ENCODE results near the gene PARS2. TPM values are rescaled to one million over a fixed set of nuclear protein-coding genes. Genes with fewer than 3 reads are reported as not detected.

PARS2 gene
- total RNA-seq, 2 donors from 2014 or later = 5.1 to 6.7 TPM

DNA sequence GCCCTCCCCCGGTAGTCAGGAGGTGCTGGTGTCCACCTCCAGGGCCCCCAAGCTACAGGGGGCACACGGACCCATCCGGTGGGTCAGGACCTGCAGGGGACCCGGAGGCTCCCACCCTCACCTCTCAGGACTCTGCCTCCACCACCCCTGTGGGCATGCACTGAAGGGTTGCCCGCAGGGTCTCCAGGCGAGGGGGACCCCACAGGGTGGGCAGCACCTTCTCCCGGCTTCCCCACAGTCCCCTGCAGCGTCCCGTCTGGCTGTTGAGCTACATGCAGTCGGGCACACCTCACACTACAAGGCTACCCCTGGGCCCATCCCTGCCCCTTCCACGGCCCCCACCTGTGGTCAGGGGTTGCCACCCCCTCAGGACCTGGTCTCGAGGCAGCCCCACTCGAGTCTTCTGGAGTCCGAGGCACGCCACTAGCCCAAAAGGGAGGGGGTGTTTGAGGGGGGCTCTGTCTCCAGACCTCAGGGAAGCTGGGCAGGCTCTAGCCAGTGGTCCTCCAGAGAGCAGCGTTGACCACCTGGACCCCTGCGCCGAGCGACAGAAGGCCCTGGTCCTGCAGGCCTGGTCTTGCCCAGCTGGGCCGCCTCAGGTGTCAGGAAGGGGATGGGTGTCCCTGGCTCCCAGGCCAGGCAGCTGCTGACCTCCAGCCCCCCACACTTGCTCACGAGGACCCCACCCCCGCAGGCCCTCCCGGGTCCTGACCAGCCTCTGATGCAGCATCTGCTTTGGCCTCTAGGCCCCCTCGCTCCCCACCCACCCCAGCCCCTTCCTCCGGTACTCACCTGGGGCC lies 9.6 kb downstream of the PARS2 start:
- H3K36me3 Mint-ChIP-seq = no peaks in the 10 kb centered on the region
- no peak for ATAC-seq
- H3K9me3 Mint-ChIP-seq = no peaks in the 10 kb centered on the region
- H3K27ac Mint-ChIP-seq = no peak overlapping the region
- no peak for DNase-seq (ENCODE audit: low spot score in 2 of 2)

DNA sequence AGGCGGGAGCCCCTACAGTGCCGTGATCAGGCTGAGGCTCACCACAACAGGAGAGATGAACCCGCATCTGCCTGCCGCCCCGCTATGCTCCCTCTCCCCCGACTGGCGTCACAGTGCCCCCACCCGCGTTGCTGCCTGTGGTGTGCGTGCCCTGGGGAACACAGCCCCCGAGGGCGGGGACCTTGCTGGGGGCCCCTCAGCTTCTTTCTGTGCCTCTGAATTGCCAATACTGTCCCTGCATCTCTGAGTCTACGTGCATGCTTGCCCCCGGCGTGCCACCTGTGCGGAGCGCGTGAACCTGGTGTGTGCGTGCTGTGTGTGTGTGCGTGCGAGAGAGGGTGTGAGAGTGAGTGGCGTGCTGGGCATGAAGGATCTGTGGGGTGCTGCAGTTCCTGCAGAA lies 10.3 kb downstream of the PARS2 start:
- H3K36me3 Mint-ChIP-seq = no peaks in the 10 kb centered on the region
- no peaks in the 10 kb centered on the region for H3K9me3 Mint-ChIP-seq
- no peak for ATAC-seq

DNA sequence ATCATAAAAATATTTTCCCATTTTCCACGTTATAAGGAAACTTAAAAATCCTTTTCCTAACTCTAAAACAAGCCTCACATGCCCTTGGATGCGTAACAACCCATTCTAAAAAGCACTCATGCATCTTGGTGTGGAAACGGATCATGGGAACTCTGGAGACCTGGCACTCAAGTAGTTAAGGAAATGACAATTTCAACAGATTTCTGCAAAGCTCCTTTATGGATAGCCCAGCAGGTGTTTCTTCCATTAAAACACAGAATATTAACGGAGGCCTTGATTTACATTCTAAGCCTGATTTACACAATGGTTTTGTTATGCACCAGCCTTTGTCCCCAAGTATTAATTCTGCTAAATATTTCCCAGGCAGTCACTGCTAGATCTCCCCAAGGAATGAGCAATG lies 12.9 kb downstream of the PARS2 start:
- Mint-ChIP-seq H3K27ac (no peak overlapping the region), H3K9me3 (no peaks in the 10 kb centered on the region), H3K36me3 (no peaks in the 10 kb centered on the region)
- ATAC-seq (no peak), DNase-seq (ENCODE audit: low spot score in 2 of 2) (no peak)

More for the DNA sequence above, 10.3 kb downstream of the PARS2 start:
- no peak overlapping the region for H3K27ac Mint-ChIP-seq
- DNase-seq (ENCODE audit: low spot score in 2 of 2) = no peak

DNA sequence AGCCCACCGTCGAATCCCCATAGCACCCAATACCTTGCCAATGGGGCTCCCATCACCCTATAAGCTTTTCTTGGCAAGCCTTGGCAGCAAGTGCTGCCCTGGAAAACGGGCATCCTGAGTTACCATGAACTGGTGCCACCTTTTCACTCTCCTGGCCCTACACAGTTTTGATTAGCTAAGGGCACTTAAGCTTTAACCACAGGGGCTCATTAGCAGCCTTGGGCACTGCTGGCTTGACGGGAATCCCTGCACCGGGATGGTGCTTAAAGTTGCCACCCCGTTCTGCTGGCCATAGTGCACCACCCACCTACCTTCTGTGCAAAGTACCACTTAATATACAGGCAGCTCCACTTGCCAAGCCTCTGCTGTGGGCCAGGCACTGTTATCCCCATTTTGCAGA lies 13.7 kb downstream of the PARS2 start:
- Mint-ChIP-seq H3K27ac (no peak overlapping the region), H3K36me3 (no peaks in the 10 kb centered on the region), H3K9me3 (no peaks in the 10 kb centered on the region)
- ATAC-seq = no peak
- no peak for DNase-seq (ENCODE audit: low spot score in 2 of 2)

DNA sequence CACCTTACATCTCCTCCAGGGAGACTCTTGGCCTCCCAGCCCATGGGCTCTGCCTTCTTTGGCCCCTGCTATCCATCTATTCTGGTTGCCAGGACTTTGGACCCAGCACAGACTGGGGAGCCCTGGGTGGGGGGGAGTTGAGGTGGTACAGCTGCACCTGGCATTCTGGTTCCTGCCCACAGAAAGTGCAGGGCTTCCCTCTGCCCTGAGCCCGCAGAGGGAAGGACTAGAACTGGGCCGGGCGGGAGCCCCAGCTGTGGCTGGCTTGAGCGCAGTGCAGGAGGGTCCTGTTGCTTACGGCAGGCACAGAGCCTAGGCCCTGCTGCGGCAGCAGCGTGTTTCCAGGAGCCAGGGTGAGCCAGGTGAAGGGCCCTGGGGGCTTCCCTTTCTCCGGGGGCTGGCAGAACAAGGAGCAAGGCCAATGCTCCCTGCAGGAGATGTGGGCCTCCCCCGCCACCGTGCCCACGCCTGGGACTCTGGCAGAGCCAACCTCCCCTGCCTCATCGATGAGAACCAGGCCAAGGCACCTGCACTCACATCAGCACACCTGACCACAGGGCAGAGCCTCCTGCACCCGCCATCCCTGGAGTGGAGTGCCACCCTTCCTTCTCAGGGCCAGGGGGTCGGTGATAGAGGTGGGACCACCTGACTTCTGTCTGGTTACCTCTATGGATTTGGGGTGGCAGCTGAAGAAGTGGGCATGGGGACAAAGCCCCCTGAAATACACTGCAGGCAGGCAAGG lies 16.1 kb downstream of the PARS2 start:
- no peak overlapping the region for H3K27ac Mint-ChIP-seq
- DNase-seq (ENCODE audit: low spot score in 2 of 2) = no peak
- ATAC-seq = no peak
- H3K36me3 Mint-ChIP-seq = no peaks in the 10 kb centered on the region
- no peaks in the 10 kb centered on the region for H3K9me3 Mint-ChIP-seq

DNA sequence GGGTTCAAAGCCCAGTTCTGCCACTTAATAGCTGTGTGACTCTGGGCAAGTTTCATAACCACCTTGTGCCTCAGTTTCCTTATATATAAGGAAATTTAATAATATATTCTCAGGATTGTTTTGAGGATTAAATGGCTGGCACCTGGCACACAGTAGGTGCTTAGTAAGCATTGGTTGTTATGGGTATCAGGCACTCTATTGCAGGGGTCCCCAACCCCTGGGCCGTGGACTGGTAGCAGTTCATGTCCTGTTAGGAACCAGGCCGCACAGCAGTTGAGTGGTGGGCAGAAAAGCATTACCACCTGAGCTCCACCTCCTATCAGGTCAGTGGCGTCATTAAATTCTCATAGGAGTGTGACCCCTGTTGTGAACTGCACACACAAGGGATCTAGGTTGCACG lies 18.5 kb downstream of the PARS2 start:
- DNase-seq (ENCODE audit: low spot score in 2 of 2) (no peak), ATAC-seq (no peak)
- Mint-ChIP-seq H3K36me3 (peaks cover 4 to 7% of the 10 kb centered on the region in 2 donors), H3K27ac (no peak overlapping the region), H3K9me3 (no peaks in the 10 kb centered on the region)

DNA sequence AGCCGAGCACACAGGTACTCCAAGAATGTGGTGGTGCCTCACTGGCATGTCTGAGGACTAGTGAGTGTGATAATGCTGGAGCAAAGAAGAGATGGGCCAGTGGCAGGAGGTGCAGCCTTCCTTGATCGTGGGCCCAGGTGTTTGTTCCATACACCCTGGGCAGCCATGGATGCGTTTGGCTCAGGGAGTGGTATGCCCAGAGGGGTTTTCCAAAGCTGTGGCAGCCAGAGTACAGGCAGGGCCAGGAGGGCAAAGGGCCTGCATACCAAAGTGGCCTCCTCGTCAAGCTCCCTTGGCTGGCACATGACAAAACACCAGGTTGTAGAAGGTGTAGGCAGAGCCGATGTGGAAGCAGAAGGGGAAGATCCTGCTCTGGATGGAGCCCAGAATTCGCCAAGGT lies 19.0 kb downstream of the PARS2 start:
- Mint-ChIP-seq H3K36me3 (peaks cover 4 to 7% of the 10 kb centered on the region in 2 donors), H3K27ac (peak overlapping the region in 1 of 2 donors; percentile 50), H3K9me3 (no peaks in the 10 kb centered on the region)
- no peak for DNase-seq (ENCODE audit: low spot score in 2 of 2)
- ATAC-seq = no peak

DNA sequence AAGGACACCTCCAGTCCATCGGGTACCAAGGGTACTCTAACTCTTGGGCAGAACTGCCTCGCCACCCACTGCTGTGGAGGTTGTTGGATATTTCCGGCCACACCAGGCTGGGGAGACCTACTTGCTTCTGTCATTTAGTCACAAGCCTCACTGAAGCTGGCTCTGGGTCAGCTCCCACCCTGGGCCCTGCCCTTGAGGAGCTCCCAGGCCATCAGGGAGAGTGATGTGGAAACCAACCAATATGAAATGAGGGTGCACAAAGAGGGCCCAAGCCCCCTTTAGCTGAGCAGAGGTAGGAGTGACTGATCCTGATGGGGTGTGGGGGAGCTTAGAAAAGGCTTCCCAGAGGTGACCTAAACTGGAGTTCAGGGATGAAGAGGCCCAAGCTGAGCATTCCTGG lies 19.6 kb downstream of the PARS2 start:
- DNase-seq (ENCODE audit: low spot score in 2 of 2) (no peak), ATAC-seq (no peak)
- peaks cover 4 to 7% of the 10 kb centered on the region in 2 donors for H3K36me3 Mint-ChIP-seq
- H3K27ac Mint-ChIP-seq = no peak overlapping the region
- no peaks in the 10 kb centered on the region for H3K9me3 Mint-ChIP-seq

DNA sequence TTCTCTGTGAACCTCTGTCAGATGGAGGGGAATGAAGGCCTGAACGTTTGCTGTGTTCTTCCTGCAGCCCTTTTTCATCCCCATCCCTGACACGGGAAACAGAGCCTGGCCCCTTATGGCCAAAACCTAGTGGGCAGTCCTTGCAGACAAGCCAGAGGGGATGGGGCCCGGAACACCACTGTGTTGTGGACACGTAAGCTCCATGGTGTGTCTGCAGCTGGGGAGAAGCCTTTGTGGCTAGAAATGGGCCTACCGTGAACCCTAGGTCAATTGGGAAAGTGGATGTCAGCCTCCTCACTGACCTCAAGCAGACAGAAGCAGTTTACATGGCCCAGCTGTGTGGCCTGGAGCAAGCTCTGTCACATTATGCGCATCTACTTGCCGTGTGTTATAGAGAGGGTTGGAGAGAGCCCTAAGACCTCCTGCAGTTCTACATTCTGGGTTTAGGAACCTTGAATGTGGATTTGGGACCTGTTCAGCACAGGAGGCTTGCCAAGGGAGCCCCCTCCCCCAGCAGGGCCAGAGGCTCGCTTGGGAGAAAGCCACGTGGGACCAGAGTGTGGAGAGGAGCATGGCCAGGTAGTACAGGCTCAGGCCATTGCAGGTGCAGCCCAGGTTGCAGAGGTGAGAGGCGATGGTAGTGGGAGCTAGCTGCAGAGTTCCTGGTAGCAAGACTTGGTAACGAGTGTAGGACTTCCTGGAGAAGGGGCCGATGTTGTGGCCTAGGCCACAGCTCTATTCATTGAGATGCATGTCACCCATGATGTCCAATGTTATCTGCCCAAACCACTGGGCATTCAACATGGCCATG lies 20.7 kb downstream of the PARS2 start:
- H3K27ac Mint-ChIP-seq = peak overlapping the region in 1 of 2 donors; percentile 45
- peaks cover 4 to 7% of the 10 kb centered on the region in 2 donors for H3K36me3 Mint-ChIP-seq
- no peaks in the 10 kb centered on the region for H3K9me3 Mint-ChIP-seq
- ATAC-seq (no peak), DNase-seq (ENCODE audit: low spot score in 2 of 2) (no peak)

DNA sequence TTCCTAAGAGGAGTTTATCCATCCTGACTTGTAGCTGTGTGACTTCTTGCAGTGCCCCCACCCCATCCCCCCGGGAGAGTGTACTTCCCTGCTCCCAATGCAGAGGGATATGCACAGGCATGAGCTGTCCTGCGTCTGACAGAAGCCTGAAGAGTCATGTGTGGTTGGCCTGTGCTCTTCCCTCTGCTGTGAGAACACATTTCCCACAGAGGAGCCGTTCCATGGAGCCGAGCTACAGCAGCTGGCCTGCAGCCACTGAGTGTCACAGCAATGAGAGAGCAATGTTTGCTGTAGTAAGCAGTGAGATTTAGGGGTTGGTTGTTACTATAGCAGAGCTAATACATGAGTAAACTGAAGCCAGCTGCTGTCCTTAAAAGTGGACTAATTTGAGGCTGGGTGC lies 22.0 kb downstream of the PARS2 start:
- no peaks in the 10 kb centered on the region for H3K9me3 Mint-ChIP-seq
- H3K36me3 Mint-ChIP-seq = peaks cover 7 to 8% of the 10 kb centered on the region in 2 donors
- ATAC-seq (no peak), DNase-seq (ENCODE audit: low spot score in 2 of 2) (no peak)
- peak overlapping the region in 1 of 2 donors; percentile 44 for H3K27ac Mint-ChIP-seq

DNA sequence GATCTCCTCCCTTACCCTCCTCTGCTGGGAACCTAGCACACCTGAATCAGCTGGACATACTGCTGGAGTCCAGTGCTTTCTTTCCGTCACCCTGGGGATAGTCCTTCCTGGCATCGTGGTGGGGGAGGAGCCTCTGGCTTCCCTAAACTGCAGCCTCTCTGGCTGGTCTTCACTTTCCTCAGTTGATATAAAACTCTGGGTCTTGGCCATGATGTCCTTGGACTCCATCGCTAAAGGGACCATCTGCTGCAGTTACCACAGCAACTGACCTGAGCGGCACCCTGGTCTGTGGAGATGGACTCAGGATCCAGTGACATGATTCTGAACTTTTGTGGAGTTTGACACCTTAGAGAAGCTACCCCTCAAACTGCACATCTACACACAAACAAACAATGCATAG lies 22.8 kb downstream of the PARS2 start:
- DNase-seq (ENCODE audit: low spot score in 2 of 2) (no peak), ATAC-seq (no peak)
- Mint-ChIP-seq H3K36me3 (peaks cover 7 to 14% of the 10 kb centered on the region in 2 donors), H3K27ac (peak overlapping the region in 1 of 2 donors; percentile 44), H3K9me3 (no peaks in the 10 kb centered on the region)

DNA sequence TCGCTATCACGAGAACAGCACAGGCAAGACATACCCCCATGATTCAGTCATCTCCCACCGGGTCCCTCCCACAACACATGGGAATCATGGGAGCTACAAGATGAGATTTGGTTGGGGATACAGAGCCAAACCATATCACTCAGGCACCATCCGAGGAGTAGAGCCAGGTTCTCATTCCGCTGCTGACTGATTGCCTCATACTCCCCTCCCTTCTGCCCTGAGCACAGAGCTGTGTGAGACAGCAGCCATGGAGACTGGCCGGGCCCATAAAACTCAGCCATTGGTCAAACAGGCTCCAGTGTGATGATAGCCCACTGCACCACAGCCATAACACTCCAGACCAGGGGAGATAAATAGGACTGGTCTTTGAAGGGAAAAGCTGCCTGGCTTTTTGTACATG lies 26.1 kb downstream of the PARS2 start:
- H3K36me3 Mint-ChIP-seq = peaks cover 14 to 15% of the 10 kb centered on the region in 2 donors
- no peaks in the 10 kb centered on the region for H3K9me3 Mint-ChIP-seq
- no peak overlapping the region for H3K27ac Mint-ChIP-seq
- ATAC-seq (no peak), DNase-seq (ENCODE audit: low spot score in 2 of 2) (no peak)

DNA sequence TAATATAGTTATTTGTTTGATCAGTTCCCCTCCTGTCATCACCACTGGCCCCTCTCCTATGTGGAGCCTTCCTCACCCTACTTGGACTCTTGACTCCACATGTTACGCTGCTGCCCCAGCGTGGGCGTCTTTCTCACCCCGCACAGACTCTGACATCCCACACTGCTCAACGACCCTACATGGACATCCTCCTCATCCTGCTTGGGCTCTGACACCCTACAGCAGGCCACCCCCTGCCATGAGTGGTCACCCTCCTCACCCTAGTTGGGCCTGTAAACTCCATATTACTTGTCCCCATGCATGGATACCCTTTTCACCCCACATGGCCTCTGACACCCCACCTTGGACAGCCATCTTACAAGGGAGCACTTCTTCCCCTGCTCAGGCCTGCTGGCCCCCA lies 27.6 kb downstream of the PARS2 start:
- Mint-ChIP-seq H3K36me3 (peaks cover 14% of the 10 kb centered on the region in 2 donors), H3K9me3 (no peaks in the 10 kb centered on the region), H3K27ac (peak overlapping the region; percentile 23 to 76)
- ATAC-seq = no peak
- DNase-seq (ENCODE audit: low spot score in 2 of 2) = no peak

DNA sequence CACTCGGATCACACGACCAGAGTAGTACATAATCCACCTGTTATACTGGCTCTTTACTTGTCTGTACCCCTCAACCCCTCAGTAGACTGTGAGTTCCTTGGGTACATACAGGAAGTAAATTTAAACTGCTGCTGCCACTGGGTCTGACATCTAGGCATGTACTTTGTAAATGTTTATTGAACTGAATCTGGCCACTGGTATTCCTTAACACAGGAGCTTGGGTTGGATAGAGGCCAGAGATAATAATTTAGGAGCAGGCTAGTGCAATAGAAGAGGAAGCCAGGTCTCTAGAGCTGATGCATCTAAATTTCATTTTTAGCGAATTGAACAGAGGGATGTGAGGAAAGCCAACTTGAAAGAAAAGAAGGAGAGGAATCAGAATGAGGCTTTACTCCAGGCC lies 36.3 kb downstream of the PARS2 start:
- no peaks in the 10 kb centered on the region for H3K9me3 Mint-ChIP-seq
- ATAC-seq = no peak
- peaks cover 27% of the 10 kb centered on the region in 2 donors for H3K36me3 Mint-ChIP-seq
- no peak for DNase-seq (ENCODE audit: low spot score in 2 of 2)
- H3K27ac Mint-ChIP-seq = peak overlapping the region; percentile 5 to 9

DNA sequence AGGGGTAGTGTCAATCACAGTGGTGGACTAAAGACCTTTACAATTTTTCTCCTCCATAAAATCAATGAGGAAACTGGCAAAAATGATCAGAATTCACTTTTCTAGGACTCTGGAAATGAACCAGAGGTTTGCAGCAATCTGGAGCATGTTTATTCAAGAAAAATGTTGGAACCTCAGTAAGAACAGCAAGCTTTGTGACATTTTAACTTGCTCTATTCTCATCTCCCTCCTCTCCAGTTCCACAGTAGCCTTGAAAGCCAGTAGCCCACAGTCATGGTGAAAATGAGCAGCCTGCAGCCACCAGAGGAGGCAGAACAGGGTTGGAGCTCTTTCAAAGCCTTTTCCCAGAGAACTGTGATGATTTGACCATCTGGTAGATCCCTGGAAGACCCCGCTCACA lies 39.6 kb downstream of the PARS2 start:
- no peak for ATAC-seq
- Mint-ChIP-seq H3K27ac (peak overlapping the region in 1 of 2 donors; percentile 44), H3K36me3 (peaks cover 21 to 29% of the 10 kb centered on the region in 2 donors), H3K9me3 (no peaks in the 10 kb centered on the region)
- DNase-seq (ENCODE audit: low spot score in 2 of 2) = no peak

DNA sequence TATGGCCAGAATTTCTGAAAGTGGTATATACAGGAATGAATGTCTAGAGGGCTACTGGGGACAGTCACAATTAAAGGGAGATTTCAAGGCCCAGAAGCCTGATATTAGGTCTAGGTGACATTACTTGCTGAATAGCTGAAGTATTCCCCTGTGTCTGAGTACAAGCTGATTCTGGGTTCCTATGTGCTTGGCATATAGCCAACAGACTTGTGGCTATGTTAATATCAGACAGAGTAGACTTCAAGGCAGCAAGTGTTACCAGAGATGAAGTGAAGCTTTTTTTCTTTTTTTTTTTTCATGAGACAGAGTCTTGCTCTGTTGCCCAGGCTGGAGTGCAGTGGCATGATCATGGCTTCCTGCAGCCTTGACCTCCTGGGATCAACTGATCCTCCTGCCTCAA lies 40.3 kb downstream of the PARS2 start:
- Mint-ChIP-seq H3K27ac (no peak overlapping the region), H3K36me3 (peaks cover 21 to 32% of the 10 kb centered on the region in 2 donors), H3K9me3 (no peaks in the 10 kb centered on the region)
- ATAC-seq = no peak
- no peak for DNase-seq (ENCODE audit: low spot score in 2 of 2)

DNA sequence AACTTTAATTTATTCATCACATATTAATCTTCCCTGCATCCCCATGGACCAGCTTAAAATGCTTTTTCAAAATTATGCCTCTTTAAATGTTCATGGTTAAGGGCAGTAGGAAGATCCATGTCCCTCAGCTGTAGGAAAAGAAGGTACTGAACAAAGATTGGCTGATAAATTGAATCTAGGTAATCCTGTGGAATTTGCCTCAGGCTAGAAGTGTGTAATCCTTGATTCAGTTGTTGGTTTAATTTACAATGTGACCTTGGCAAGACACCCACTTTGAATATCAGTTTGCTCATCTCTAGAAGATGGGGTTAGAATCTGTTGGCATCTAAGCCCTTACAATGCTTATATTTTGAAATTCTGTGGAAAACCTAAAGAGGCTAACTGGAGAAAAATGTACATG lies 42.6 kb downstream of the PARS2 start:
- ATAC-seq = no peak
- no peak overlapping the region for H3K27ac Mint-ChIP-seq
- H3K9me3 Mint-ChIP-seq = no peaks in the 10 kb centered on the region
- peaks cover 21 to 39% of the 10 kb centered on the region in 2 donors for H3K36me3 Mint-ChIP-seq
- no peak for DNase-seq (ENCODE audit: low spot score in 2 of 2)

All from activated naive CD4-positive, alpha-beta T cell treated with anti-CD3 and anti-CD28 coated beads, Interleukin-2, amount 50 U/mL, for 72 hours (primary cell).